ENCODE results near the gene CLTCL1.

- no peak for TF ChIP-seq EZH2 (IDR thresholded peaks at IDR 0.05; ENCODE audit: insufficient read depth, poor library complexity, severe bottlenecking)
- TF ChIP-seq EZH2phosphoT487 (IDR thresholded peaks at IDR 0.05; ENCODE audit: insufficient read depth, low read depth), result no peak
Measured at GRCh38 chr22:19142394-19142793, 149.1 kb downstream of the CLTCL1 start.
